Psoas muscle (tissue), 8 donors: ENCODE results near the gene TDO2. TPM values are rescaled to one million over a fixed set of nuclear protein-coding genes. Genes with fewer than 3 reads are reported as not detected.

Source experiments
- ATAC-seq, 4 donors: fragments of 200-7000 bp; cut with Tn5 transposase; one replicate each; pipeline ENCODE4 v1.9.1; 2020; ENCODE audit warnings: moderate library complexity in 3 of 4, mild to moderate bottlenecking in 2 of 4
- DNase-seq, 2 donors: peaks; one replicate each; pipeline ENCODE4 v3.0.0-alpha.2; 2020
- H3K27ac ChIP-seq: fragments of 200-600 bp; one replicate; pipeline ENCODE4 v1.8.0; 2022
- H3K27me3 ChIP-seq, 3 donors: fragments of 200-600 bp in 1 of 3; one replicate each; pipeline versions ENCODE4 v1.6.1 to v1.8.0; 2013 to 2022; ENCODE audit warnings: low read length in 2 of 3, mild to moderate bottlenecking in 2 of 3, moderate library complexity in 1 of 3; ENCODE audit not compliant: insufficient read depth in 3 of 3
- H3K36me3 ChIP-seq, 2 donors: fragments of 200-600 bp in 1 of 2; one replicate each; pipeline versions ENCODE4 v1.6.1 to v1.8.0; 2013 to 2022; ENCODE audit warnings: low read depth in 1 of 2, mild to moderate bottlenecking in 1 of 2, moderate library complexity in 1 of 2; ENCODE audit not compliant: insufficient read depth in 1 of 2
- H3K4me1 ChIP-seq: fragments of 200-600 bp; one replicate; pipeline ENCODE4 v1.8.0; 2022
- H3K4me3 ChIP-seq: fragments of 200-600 bp; one replicate; pipeline ENCODE4 v1.8.0; 2022; ENCODE audit warnings: mild to moderate bottlenecking
- H3K9me3 ChIP-seq: fragments of 200-600 bp; one replicate; pipeline ENCODE4 v1.8.0; 2022
- CTCF ChIP-seq: fragments of 200-600 bp; IDR thresholded peaks from one replicate; pipeline ENCODE4 v1.8.0; 2022; ENCODE audit warnings: antibody characterized with exemption
- WGBS, 3 donors: extraction: QIAGEN DNeasy Blood & Tissue Kit; methylation state at CpG; one replicate each; pipeline versions ENCODE4 v1.1.6 to v1.1.7; 2013; 5-methylcytosine and 5-hydroxymethylcytosine counted together
- intact Hi-C, 2 donors: fragments of 100-400 bp; cut with DNase I; formaldehyde crosslinking; loops; one replicate each; pipeline versions ENCODE4 v1.11.0 to v1.14.2; 2022
- long read RNA-seq, 2 donors: library from polyadenylated mRNA; unstranded; transcript quantifications; one replicate each; pipeline ENCODE4 v2.0.0, GENCODE V29; 2021
- polyA plus RNA-seq, 3 donors: library from polyadenylated mRNA; stranded (reverse); fragments of 200-250 nt; gene quantifications; one replicate each; pipeline ENCODE4 v1.2.3, GENCODE V29; 2013
- total RNA-seq, 4 donors: library from RNA; stranded (reverse); fragmentation: NEBNext Ultra II Directional in 2 of 4; extraction: Animal tissue kit (Norgen Biotek cat#: 25700) in 2 of 4; gene quantifications; one replicate each; pipeline versions ENCODE4 v1.2.1 to v1.2.4, GENCODE V29; 2021 to 2023
- donor health status: healthy with polysubstance abuse.
- donor health status: DM: no; HTN: no; CAD: no; lungs with moderate emphysema.
- donor health status: Bipolar disorder and iron deficiency.
- donor health status: healthy.
- donor health status: DM: yes; HTN: yes; CAD: no.
- donor health status: DM: no; HTN: no; CAD: no.
- donor health status: DM: no; HTN: no; CAD: no.
- donor health status: DM: yes; HTN: yes; CAD: no.

TDO2 gene
- total RNA-seq, result under 1 TPM in 1 of 4 donors, not detected in 3; 0.21 TPM
- under 1 TPM in 2 of 3 donors, not detected in 1; 0.04 to 0.35 TPM for polyA plus RNA-seq
- long read RNA-seq, donor 1, result 0 reads
- long read RNA-seq, donor 2, result 0 reads

GRCh38 chr4:155903453-155903852 lies at the start of gene TDO2:
TDO2 (plus strand) TSS chr4:155903696; CDS start chr4:155903759, 63 bp downstream.
- Histone ChIP-seq H3K4me1 (no peaks in the 10 kb centered on the region), H3K4me3 (no peak within 1 kb of the TSS), H3K9me3 (peaks cover 3% of the 10 kb centered on the region), H3K36me3 (no peaks in the 10 kb centered on the region), H3K27me3 (no peaks in the 10 kb centered on the region), H3K27ac (no peak within 1 kb of the TSS)
- intact Hi-C loops, result no loop called here
- ATAC-seq (no peak), DNase-seq (no peak)
- 24 to 42% (median 39%) methylated on average over 1 of the region's 1 CpG for WGBS, 3 donors
- no peak for TF ChIP-seq CTCF

DNA sequence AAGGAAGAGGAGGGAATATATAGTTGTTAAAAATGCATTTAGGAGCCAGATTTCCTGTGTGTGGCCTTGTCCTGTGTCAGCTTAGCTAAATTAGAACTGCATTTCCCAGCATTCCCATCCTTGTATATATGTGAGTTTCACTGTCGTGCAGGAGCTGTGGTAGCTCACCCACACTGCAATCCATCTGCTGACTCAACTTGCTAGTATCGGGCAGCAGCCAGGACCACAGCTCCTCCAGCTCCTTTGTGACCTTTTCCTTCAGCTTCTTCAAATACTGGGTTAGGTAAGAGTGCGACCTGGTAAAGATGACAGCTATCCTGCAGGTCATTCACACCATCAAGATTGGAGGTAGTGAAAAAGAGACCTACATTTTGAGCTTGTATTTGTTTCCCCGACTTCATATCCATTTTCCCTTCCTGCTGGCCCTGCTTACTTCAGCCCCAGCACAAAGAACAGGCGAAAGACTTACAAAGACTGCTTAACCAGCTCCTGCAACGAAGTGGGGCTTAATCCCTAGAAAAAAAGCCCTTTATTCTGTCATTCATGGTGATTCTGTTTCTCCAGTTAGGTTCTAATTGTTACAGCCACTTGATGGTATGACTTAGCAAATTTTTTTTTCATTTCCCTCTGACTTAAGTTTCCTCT lies 48.8 kb upstream of the TDO2 start:
- H3K4me3 ChIP-seq, result no peak overlapping the region
- no peaks in the 10 kb centered on the region for H3K27me3 ChIP-seq
- no peaks in the 10 kb centered on the region for H3K4me1 ChIP-seq
- no peak for ATAC-seq
- TF ChIP-seq CTCF, result no peak
- WGBS, 3 donors, result 72 to 78% (median 73%) methylated on average over 6 of the region's 6 CpGs
- H3K9me3 ChIP-seq, result no peaks in the 10 kb centered on the region
- intact Hi-C loops, result no loop called here
- H3K36me3 ChIP-seq, result no peaks in the 10 kb centered on the region
- DNase-seq, result no peak
- H3K27ac ChIP-seq, result no peak overlapping the region

DNA sequence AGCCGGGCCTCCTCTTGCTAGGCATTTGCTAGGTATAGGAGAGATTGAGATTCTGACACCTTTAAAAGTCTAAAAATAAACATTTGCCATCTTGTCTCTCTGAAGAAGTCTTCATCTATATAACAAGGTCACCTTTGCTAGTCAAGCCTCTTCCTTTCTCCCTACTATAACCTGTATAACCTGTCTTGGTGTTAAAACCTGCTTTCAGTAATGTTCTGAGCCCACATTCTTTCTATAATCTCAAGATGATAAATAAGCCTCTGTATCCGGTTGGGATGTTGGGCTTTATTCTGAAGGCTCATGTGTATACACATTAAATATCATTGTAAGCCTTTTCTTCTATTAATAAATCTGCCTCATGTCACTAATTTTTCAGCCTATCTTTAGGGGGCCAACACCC lies 47.6 kb upstream of the TDO2 start:
- Histone ChIP-seq H3K27ac (no peak overlapping the region), H3K9me3 (no peaks in the 10 kb centered on the region), H3K4me3 (no peak overlapping the region), H3K36me3 (no peaks in the 10 kb centered on the region), H3K27me3 (no peaks in the 10 kb centered on the region), H3K4me1 (no peaks in the 10 kb centered on the region)
- intact Hi-C loops, result no loop called here
- ATAC-seq (no peak), DNase-seq (no peak)
- no peak for TF ChIP-seq CTCF
- 82 to 86% (median 82%) methylated on average over 2 of the region's 2 CpGs for WGBS, 3 donors

GRCh38 chr4:155866177-155866576 lies 37.3 kb upstream of the TDO2 start, which contains the start of gene ASIC5:
ASIC5 (minus strand) TSS chr4:155866277; CDS start chr4:155866226, 51 bp downstream.
- H3K27ac ChIP-seq, result no peak within 1 kb of the TSS
- intact Hi-C loops, result no loop called here
- TF ChIP-seq CTCF, result no peak
- no peaks in the 10 kb centered on the region for H3K27me3 ChIP-seq
- H3K9me3 ChIP-seq, result no peaks in the 10 kb centered on the region
- 0 to 48% (median 0%) methylated on average over 1 of the region's 1 CpG for WGBS, 3 donors
- DNase-seq, result no peak
- H3K4me1 ChIP-seq, result no peaks in the 10 kb centered on the region
- no peaks in the 10 kb centered on the region for H3K36me3 ChIP-seq
- ATAC-seq, result no peak
- no peak within 1 kb of the TSS for H3K4me3 ChIP-seq

DNA sequence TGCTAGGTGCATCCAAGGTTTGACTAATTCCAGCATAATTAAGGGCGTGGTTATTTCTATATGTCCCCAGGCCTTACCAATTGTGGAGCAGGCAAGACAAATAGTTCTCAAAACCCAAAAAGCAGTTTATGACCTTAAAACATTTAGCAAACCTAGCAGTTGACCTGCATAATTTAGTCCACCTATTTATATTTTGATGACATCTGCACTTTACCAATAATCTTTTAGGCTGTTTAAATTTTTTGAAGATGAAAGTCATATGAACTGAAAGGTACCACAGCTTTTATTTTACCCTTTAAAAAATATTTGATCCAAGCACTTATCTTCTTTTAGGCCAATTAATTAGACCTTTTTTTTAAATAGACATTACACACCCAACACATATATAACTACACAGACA lies 27.6 kb upstream of the TDO2 start:
- Histone ChIP-seq H3K4me3 (no peak overlapping the region), H3K27me3 (no peaks in the 10 kb centered on the region), H3K4me1 (no peaks in the 10 kb centered on the region), H3K9me3 (peaks cover 16% of the 10 kb centered on the region), H3K36me3 (no peaks in the 10 kb centered on the region), H3K27ac (no peak overlapping the region)
- DNase-seq (no peak), ATAC-seq (no peak)
- intact Hi-C loops, result no loop called here
- TF ChIP-seq CTCF, result no peak
- 88 to 98% (median 97%) methylated on average over 1 of the region's 1 CpG for WGBS, 3 donors
